Transverse colon (tissue), 4 donors: ENCODE results near the gene LRRC18. TPM values are rescaled to one million over a fixed set of nuclear protein-coding genes. Genes with fewer than 3 reads are reported as not detected.

Experiments
- DNase-seq: peaks from one replicate; pipeline ENCODE4 v3.0.0-alpha.2; 2019
- H3K27ac ChIP-seq, 4 donors: fragments of 200-600 bp; sonication (generic); 2 replicates each; pipeline ENCODE4 v1.5.1; 2016 to 2018; ENCODE audit warnings: inconsistent platforms in 4 of 4
- H3K27me3 ChIP-seq: fragments of 200-600 bp; sonication (generic); 2 replicates; pipeline ENCODE4 v1.5.1; 2017; ENCODE audit warnings: inconsistent platforms
- H3K36me3 ChIP-seq, 4 donors: fragments of 200-600 bp; sonication (generic); 2 replicates each; pipeline ENCODE4 v1.5.1; 2017 to 2019; ENCODE audit warnings: inconsistent platforms in 4 of 4
- H3K4me1 ChIP-seq, 4 donors: fragments of 200-600 bp; sonication (generic); 2 replicates each; pipeline ENCODE4 v1.5.1; 2017 to 2020; ENCODE audit warnings: inconsistent platforms in 4 of 4
- H3K4me3 ChIP-seq, 4 donors: fragments of 200-600 bp; sonication (generic); 1 replicate in 1 of 4; 2 replicates in 3 of 4; pipeline versions ENCODE4 v1.5.1 to v1.6.1; 2017 to 2019; ENCODE audit warnings: inconsistent platforms in 4 of 4
- H3K9me3 ChIP-seq, 2 donors: fragments of 200-600 bp; sonication (generic); 2 replicates each; pipeline ENCODE4 v1.5.1; 2017 to 2019; ENCODE audit warnings: inconsistent platforms in 2 of 2
- CTCF ChIP-seq, 5 experiments: fragments of 200-600 bp in 3 of 5; fragments of 450-650 bp in 2 of 5; sonication (generic) in 3 of 5; IDR thresholded peaks; 1 replicate in 2 of 5; 2 replicates in 3 of 5; pipeline ENCODE4 v1.5.1; 2016 to 2017; ENCODE audit warnings: antibody characterized with exemption in 5 of 5, inconsistent platforms in 3 of 5, mild to moderate bottlenecking in 2 of 5, moderate library complexity in 1 of 5
- EP300 ChIP-seq: sonication (generic); formaldehyde crosslinking; IDR thresholded peaks from one replicate; pipeline ENCODE4 v1.6.1; 2017; ENCODE audit warnings: antibody characterized with exemption, low read depth
- POLR2A ChIP-seq: fragments of 450-650 bp; IDR thresholded peaks from one replicate; pipeline ENCODE4 v1.6.1; 2016; ENCODE audit warnings: antibody characterized with exemption, mild to moderate bottlenecking, moderate library complexity
- POLR2AphosphoS5 ChIP-seq, 3 donors: sonication (generic); formaldehyde crosslinking; IDR thresholded peaks; one replicate each; pipeline ENCODE4 v1.6.1; 2016; ENCODE audit warnings: antibody characterized with exemption in 3 of 3
- WGBS, 2 donors: methylation state at CpG; one replicate each; pipeline ENCODE4 v1.1.5; 2018; ENCODE audit warnings: low coverage in 1 of 2; 5-methylcytosine and 5-hydroxymethylcytosine counted together
- in situ Hi-C, 4 donors: fragments of 200-750 bp; cut with MboI; loops; one replicate each; pipeline versions ENCODE4 v1.15.0 to v1.15.1; 2017; ENCODE audit warnings: low sequenced_read_pairs in 3 of 4, low pct_ligation_motif_present in 1 of 4, low pct_unique_long_range_greater_than_20kb in 1 of 4
- intact Hi-C: fragments of 100-400 bp; cut with DNase I; formaldehyde crosslinking; loops from one replicate; pipeline ENCODE4 v1.15.1; 2023; ENCODE audit warnings: low total_unique reads
- total RNA-seq, 4 donors: library from RNA; depleted of rRNA; stranded (reverse); fragments of >200 nt; gene quantifications; one replicate each; pipeline ENCODE4 v1.1.0, GENCODE V29; 2016

The LRRC18 gene
- total RNA-seq, 4 donors from 2014 or later = not detected

DNA sequence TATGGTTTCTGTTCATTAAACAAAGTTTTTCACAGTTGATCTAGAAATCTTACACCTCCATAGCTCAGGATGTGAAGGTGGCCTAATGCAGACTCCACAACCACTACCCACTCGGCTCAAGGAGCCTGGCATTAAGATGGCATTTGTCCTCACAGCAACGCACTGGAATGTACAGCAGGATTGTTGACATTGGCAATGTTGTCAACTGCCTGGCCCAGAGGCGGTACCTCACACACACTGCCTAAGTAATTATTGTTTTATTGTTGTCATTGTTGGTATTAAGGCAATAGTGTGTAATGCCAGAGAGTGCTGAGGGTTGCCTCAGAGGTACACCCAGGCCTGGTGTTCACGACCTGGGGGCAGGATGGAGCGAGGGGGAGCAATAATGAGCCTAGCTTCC lies 38.3 kb downstream of the LRRC18 start:
- TF ChIP-seq POLR2A = no peak
- no peak for TF ChIP-seq POLR2AphosphoS5 (IDR thresholded peaks at IDR 0.05)
- no peak for TF ChIP-seq EP300
- no peak for TF ChIP-seq CTCF (IDR thresholded peaks at IDR 0.05)
- H3K36me3 ChIP-seq = no peaks in the 10 kb centered on the region
- H3K4me1 ChIP-seq = peaks cover 0 to 2% (median 0%) of the 10 kb centered on the region in 4 donors
- DNase-seq = no peak
- in situ Hi-C loops (no loop called here), intact Hi-C loops (no loop called here)
- H3K27me3 ChIP-seq = no peaks in the 10 kb centered on the region
- 52 to 60% methylated on average over 1 to 5 of the region's 5 CpGs for WGBS, 2 donors
- no peak overlapping the region for H3K4me3 ChIP-seq
- H3K9me3 ChIP-seq = no peaks in the 10 kb centered on the region
- H3K27ac ChIP-seq = no peak overlapping the region

DNA sequence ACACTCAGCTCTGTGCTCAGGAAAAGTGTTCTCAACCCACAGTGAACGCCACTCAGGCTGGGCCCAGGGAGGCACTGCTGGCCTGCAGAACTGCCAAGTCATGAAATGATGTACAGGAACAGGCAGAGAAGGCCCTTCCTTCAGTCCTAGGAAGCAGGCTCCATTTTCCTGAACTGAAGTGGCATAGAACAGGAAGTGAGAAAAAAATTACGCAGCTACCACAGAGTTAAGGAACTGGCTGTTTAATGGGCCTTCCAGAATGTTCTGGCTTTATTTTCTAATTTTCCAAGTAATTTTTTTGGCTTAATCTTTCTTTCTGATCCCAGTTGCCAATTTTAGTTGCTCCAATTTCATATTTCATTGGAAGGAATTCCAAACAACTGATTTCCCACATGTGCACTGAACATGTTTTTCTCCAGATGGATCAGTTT lies 39.3 kb downstream of the LRRC18 start:
- intact Hi-C loops (no loop called here), in situ Hi-C loops (no loop called here)
- DNase-seq = no peak
- Histone ChIP-seq H3K4me1 (peaks cover 0 to 6% (median 0%) of the 10 kb centered on the region in 4 donors), H3K9me3 (no peaks in the 10 kb centered on the region), H3K27me3 (no peaks in the 10 kb centered on the region), H3K36me3 (no peaks in the 10 kb centered on the region), H3K27ac (no peak overlapping the region), H3K4me3 (no peak overlapping the region)
- 65 to 94% methylated on average over 2 of the region's 2 CpGs for WGBS, 2 donors
- TF ChIP-seq EP300 (no peak), POLR2A (no peak), CTCF (IDR thresholded peaks at IDR 0.05) (no peak), POLR2AphosphoS5 (IDR thresholded peaks at IDR 0.05) (no peak)

GRCh38 chr10:48899781-48900180 lies 39.9 kb downstream of the LRRC18 start:
- in situ Hi-C loops = loop anchor here in 1 of 4 donors (25.0 kb wide), 1 partner anchor 263 kb away; no protein-coding TSS in a partner anchor
- WGBS, 2 donors = 81% methylated on average over 8 of the region's 8 CpGs; no CpG with 5 or more reads in 1 of the 2 donors
- H3K36me3 ChIP-seq = no peaks in the 10 kb centered on the region
- intact Hi-C loops = no loop called here
- peaks cover 0 to 6% (median 0%) of the 10 kb centered on the region in 4 donors for H3K4me1 ChIP-seq
- H3K9me3 ChIP-seq = no peaks in the 10 kb centered on the region
- DNase-seq = no peak
- H3K4me3 ChIP-seq = no peak overlapping the region
- H3K27ac ChIP-seq = no peak overlapping the region
- TF ChIP-seq CTCF (IDR thresholded peaks at IDR 0.05) (no peak), EP300 (no peak), POLR2A (no peak), POLR2AphosphoS5 (IDR thresholded peaks at IDR 0.05) (no peak)
- H3K27me3 ChIP-seq = no peaks in the 10 kb centered on the region

DNA sequence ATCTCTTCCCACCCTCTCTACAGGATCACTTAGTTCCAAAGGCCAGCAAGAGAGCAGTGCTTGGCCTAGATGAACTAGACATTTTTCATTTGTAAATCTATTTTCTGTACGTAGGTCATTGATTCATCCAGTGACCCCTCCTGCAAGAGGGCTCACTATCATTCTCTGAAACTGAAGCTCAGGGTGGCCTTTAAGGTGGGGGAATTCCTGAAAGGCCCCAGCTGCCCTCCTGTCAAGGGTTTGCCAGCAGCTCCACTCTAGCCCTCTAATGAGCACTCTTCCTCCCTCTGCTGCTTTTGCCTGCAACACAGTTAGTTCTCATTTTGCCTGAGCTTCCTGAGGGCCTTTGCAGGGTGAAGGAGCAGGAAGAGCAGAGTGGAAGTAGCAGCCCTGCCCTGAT lies 41.2 kb downstream of the LRRC18 start:
- TF ChIP-seq POLR2A (no peak), EP300 (no peak), POLR2AphosphoS5 (IDR thresholded peaks at IDR 0.05) (no peak), CTCF (IDR thresholded peaks at IDR 0.05) (no peak)
- intact Hi-C loops = no loop called here
- 92% methylated on average over 1 of the region's 1 CpG; no CpG with 5 or more reads in 1 of the 2 donors for WGBS, 2 donors

More for the DNA sequence above, 41.2 kb downstream of the LRRC18 start:
- no peak overlapping the region for H3K27ac ChIP-seq
- in situ Hi-C loops = loop anchor here in 1 of 4 donors (25.0 kb wide), 1 partner anchor 264 kb away; no protein-coding TSS in a partner anchor
- H3K4me3 ChIP-seq = no peak overlapping the region
- H3K4me1 ChIP-seq = peaks cover 0 to 6% (median 0%) of the 10 kb centered on the region in 4 donors
- no peaks in the 10 kb centered on the region for H3K9me3 ChIP-seq
- DNase-seq = no peak
- H3K36me3 ChIP-seq = no peaks in the 10 kb centered on the region
- no peaks in the 10 kb centered on the region for H3K27me3 ChIP-seq
